Erythroblast (primary cell): ENCODE data around the gene ADAM12.

ENCODE experiments used
- GATA1 ChIP-seq: IDR thresholded peaks from 2 replicates; pipeline ENCODE4 v1.6.1; 2011; ENCODE audit warnings: low read depth, mild to moderate bottlenecking, control low read depth, low read length, moderate library complexity
- POLR2A ChIP-seq: IDR thresholded peaks from 2 replicates; pipeline ENCODE4 v1.6.1; 2011; ENCODE audit warnings: mild to moderate bottlenecking, low read length

DNA sequence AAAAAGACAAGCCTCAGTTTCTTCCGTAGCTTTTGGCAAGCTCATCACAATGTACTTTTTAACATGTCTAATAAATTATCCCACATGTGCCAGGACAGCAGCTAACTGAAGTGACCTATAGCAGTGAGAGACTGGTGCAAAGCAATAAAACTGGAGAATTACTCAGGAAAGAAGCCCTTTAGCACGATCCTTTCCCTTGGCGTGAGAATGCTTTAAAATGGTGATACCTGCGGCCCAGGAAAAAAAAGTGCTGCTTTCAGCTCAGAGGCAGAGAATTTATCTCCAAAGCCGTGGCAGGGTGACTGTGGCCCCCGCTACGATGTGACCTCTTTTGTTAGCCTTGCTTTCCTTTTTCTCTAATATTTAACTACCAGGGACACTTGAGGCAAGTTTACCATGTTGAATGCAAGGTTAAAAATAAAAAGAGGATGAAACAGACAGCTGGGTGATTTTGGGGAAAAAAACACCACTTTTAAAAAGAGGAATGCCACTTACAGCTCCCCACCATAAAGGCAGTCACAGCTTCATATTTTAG, 307.9 kb downstream of the ADAM12 start:
- no peak for TF ChIP-seq POLR2A
- no peak for TF ChIP-seq GATA1
